BJ (cell line): ENCODE data around the gene CD164L2. TPM values are rescaled to one million over a fixed set of nuclear protein-coding genes. Genes with fewer than 3 reads are reported as not detected.

Experiments
- CTCF ChIA-PET: fragments of 350-600 bp; formaldehyde crosslinking; extraction: SDS; loops from one replicate; lab custom pipeline; 2021; ENCODE audit warnings: antibody characterized with exemption, inconsistent platforms; lab: Yijun Ruan, JAX
- POLR2A ChIA-PET: fragments of 300-600 bp; sonication (Branson Sonifier 250); formaldehyde crosslinking; extraction: SDS; loops from one replicate; lab custom pipeline; 2021; ENCODE audit warnings: antibody characterized with exemption; lab: Charles Lee
- DNase-seq: peaks from one replicate; pipeline ENCODE4 v3.0.0-alpha.2; 2011; ENCODE audit warnings: low read depth
- H3K27me3 ChIP-seq: 2 replicates; pipeline ENCODE4 v1.6.0; 2011; ENCODE audit warnings: low read length; ENCODE audit not compliant: control insufficient read depth, insufficient read depth
- H3K36me3 ChIP-seq: 2 replicates; pipeline ENCODE4 v1.5.1; 2011; ENCODE audit warnings: low read length; ENCODE audit not compliant: control insufficient read depth, insufficient read depth
- H3K4me3 ChIP-seq: 2 replicates; pipeline ENCODE4 v1.5.1; 2011; ENCODE audit warnings: low read depth, mild to moderate bottlenecking, control low read depth, low read length
- polyA plus RNA-seq: library from polyadenylated mRNA; depleted of rRNA; stranded (reverse); fragments of >200 nt; gene quantifications from 2 replicates; pipeline ENCODE4 v1.2.3, GENCODE V29; 2011
- TF ChIP-seq, protein P1 (sequence below): IDR thresholded peaks from 2 replicates; pipeline ENCODE4 v1.5.1; 2011; ENCODE audit warnings: low read depth, mild to moderate bottlenecking, control low read depth, inconsistent platforms, low read length, moderate library complexity; ENCODE audit not compliant: insufficient read depth

CD164L2 gene
- polyA plus RNA-seq, 1 experiment: not detected

DNA sequence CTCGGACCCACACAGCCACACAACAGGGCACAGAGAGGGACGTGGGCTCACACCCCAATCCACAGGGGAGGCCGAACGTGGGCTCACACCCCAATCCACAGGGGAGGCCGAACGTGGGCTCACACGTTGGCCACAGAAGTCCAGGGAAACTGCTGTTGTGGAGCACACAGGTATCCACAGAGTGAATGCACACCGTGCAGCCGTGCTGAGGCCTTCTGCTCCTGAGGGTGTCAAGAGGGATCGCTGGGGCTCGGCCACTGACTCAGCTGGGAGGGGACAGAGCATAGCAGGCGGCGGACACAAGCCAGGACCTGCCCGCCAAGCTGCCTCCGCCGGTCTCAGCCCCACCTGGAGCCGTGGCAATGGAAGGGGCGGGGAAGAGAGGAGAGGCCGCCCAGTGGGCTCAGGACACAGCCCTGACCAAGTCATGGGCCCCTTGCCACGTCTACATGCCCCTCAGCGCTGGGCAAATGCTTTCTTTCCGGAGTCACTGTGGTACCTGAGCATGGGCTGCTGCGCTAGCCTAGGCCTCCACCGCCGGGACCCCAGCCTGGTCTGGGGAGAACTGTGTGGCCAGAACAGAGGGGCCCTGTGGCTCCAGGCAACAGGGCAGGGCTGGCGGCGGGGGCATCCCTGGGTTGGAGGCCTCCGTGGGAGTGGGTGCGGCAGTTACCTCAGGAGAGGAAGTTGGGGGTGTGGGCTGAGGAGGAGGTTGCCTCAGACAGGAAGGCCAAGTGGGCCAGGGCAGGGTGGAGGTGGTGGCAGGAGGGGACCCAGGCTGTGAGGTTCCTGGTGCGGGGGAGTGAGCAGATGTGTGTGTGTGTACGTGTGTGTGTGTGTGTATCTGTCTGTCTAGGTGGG lies 40.1 kb downstream of the CD164L2 start:
- DNase-seq: no peak
- no peaks in the 10 kb centered on the region for H3K27me3 ChIP-seq
- TF ChIP-seq, protein P1, sequence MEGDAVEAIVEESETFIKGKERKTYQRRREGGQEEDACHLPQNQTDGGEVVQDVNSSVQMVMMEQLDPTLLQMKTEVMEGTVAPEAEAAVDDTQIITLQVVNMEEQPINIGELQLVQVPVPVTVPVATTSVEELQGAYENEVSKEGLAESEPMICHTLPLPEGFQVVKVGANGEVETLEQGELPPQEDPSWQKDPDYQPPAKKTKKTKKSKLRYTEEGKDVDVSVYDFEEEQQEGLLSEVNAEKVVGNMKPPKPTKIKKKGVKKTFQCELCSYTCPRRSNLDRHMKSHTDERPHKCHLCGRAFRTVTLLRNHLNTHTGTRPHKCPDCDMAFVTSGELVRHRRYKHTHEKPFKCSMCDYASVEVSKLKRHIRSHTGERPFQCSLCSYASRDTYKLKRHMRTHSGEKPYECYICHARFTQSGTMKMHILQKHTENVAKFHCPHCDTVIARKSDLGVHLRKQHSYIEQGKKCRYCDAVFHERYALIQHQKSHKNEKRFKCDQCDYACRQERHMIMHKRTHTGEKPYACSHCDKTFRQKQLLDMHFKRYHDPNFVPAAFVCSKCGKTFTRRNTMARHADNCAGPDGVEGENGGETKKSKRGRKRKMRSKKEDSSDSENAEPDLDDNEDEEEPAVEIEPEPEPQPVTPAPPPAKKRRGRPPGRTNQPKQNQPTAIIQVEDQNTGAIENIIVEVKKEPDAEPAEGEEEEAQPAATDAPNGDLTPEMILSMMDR: no peak
- no peak overlapping the region for H3K4me3 ChIP-seq
- POLR2A ChIA-PET: no interaction called here
- H3K36me3 ChIP-seq: no peaks in the 10 kb centered on the region
- CTCF ChIA-PET: interaction anchor here (1.4 to 7.1 kb wide), 3 partner anchors 10 to 43 kb away, joined by 4 to 54 read pairs (median 5); partner anchors contain the start of gene MAP3K6

DNA sequence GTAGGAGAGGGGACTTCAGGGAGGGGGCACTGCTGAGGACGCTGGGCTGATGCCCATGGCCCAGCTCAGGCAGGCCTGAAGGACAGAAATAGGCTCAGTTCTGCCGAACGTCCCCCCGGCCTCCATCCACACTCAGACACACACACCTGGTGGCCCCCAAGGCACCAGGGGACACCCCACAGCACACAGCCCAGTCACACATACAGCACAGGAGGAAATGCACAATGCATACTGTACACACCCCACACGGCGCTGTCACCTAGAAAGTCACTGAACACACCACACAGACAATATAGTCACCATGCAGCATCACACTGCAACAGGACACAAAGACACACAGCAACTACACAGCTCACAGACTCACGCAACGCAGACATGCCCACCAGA lies 40.7 kb downstream of the CD164L2 start:
- H3K4me3 ChIP-seq: no peak overlapping the region
- ChIA-PET POLR2A (no interaction called here), CTCF (interaction anchor here (0.6 to 7.1 kb wide), 8 partner anchors 9 to 297 kb away, joined by 3 to 54 read pairs (median 4); partner anchors contain the start of gene MAP3K6)
- TF ChIP-seq, protein P1: no peak
- DNase-seq: no peak
- no peaks in the 10 kb centered on the region for H3K27me3 ChIP-seq
- H3K36me3 ChIP-seq: no peaks in the 10 kb centered on the region

DNA sequence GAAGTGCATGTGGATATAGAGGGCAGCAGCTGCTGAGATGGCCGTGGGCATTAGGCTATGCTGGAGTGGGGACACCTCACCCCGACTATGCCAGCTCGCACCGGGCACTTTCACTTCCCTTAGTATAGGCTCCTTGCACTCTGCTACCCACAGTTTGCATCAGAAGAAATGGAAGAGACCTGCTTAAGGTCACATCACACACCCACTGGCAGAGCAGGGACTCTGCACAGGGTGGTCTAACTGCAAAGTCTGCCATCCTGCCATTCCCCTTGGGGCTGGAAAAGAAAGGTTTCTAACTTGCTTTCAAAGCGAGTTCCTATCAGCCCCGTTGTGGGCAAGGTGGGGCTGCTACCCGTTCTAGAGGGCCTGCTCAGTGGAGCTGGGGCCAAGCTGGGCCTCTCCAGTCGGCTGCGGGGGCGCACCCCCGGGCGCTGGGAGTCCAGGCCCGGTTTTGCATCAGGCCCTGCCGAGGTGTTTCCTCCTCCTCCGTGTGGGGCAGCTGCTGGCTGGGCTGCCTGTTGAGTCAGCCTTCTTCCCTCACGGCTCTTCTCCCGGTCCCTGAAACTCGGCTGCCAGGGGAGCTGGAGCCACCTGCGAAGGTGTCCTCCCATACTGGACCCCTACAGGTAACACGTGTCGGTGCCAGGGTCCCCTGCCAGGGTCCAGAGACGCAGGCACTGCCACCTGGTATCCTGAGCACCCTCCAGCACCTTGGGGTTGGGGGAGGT lies 41.4 kb downstream of the CD164L2 start, which contains the start of gene SYTL1:
Gene SYTL1, plus strand, starts transcription at position 498 of the 728 bp plus-strand sequence. CDS start 3,313 bp downstream, outside the sequence.
- no peak for DNase-seq
- ChIA-PET POLR2A (no interaction called here), CTCF (interaction anchor here (0.6 to 7.1 kb wide), 12 partner anchors 9 to 296 kb away, joined by 3 to 54 read pairs (median 4); partner anchors contain the start of gene MAP3K6)
- TF ChIP-seq, protein P1: no peak
- no peak within 1 kb of the TSS for H3K4me3 ChIP-seq
- H3K27me3 ChIP-seq: no peaks in the 10 kb centered on the region
- peaks cover 2% of the 10 kb centered on the region; the same call in 1 of the 2 replicates for H3K36me3 ChIP-seq

DNA sequence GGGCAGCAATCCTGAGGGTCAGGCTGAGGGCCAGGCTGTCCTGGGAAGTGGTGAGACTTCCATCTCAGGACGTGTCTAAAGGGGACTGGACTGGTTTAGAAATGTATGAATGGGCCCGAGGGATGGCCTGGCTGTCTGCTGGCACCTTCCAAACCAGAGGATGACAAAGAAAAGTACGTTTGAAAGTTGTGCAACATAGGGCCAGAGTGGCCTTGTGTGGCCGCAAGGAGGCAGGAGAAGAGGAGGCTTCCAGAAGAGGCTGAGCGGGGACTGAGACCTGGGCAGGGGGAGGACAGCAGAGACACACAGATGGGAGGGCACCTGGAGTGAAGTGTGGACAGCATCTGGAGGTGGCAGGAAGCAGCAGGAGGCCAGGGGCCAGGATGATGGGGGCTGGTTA lies 43.9 kb downstream of the CD164L2 start:
- TF ChIP-seq, protein P1: no peak
- ChIA-PET CTCF (interaction anchor here (1.2 to 3.3 kb wide), 3 partner anchors 12 to 40 kb away, joined by 3 to 10 read pairs (median 7); no protein-coding TSS in a partner anchor), POLR2A (no interaction called here)
- H3K4me3 ChIP-seq: no peak overlapping the region
- H3K36me3 ChIP-seq: peaks cover 19% of the 10 kb centered on the region
- no peaks in the 10 kb centered on the region for H3K27me3 ChIP-seq
- no peak for DNase-seq
